GM18499 (cell line): ENCODE results near the gene TSHZ2.
"Not testable (repeated sequence)": the region's sequence is repeated elsewhere in the genome, so short reads cannot be mapped to it uniquely, and the experiment has no call there.

Source experiments
- ATAC-seq: cut with Tn5 transposase; IDR thresholded peaks from one replicate; pipeline ENCODE4 v1.9.1; 2021; ENCODE audit warnings: moderate number of reproducible peaks; ENCODE audit not compliant: insufficient read depth, unreplicated experiment

Gene TSHZ2

GRCh38 chr20:52958211-52958610 is 13.9 kb upstream of the TSHZ2 start:
- ATAC-seq: no peak

GRCh38 chr20:52959125-52959524 is 13.0 kb upstream of the TSHZ2 start:
- no peak for ATAC-seq

GRCh38 chr20:52962183-52962582 is 10.0 kb upstream of the TSHZ2 start:
- ATAC-seq: no peak

GRCh38 chr20:52963131-52963530 is 9.0 kb upstream of the TSHZ2 start:
- no peak for ATAC-seq

GRCh38 chr20:52964131-52964530 is 8.0 kb upstream of the TSHZ2 start:
- ATAC-seq: no peak

GRCh38 chr20:52965380-52965779 is 6.8 kb upstream of the TSHZ2 start:
- no peak for ATAC-seq

GRCh38 chr20:52965819-52966218 is 6.3 kb upstream of the TSHZ2 start:
- no peak for ATAC-seq

GRCh38 chr20:52966543-52966942 is 5.6 kb upstream of the TSHZ2 start:
- ATAC-seq: not testable (repeated sequence)

- no peak for ATAC-seq
These were observed 514 bp upstream of the TSHZ2 start for GRCh38 chr20:52971498-52972189.

GRCh38 chr20:52972965-52973819 is 1.0 kb downstream of the TSHZ2 start:
- no peak for ATAC-seq

GRCh38 chr20:52974179-52974594 is 2.0 kb downstream of the TSHZ2 start:
- ATAC-seq: no peak

- ATAC-seq: no peak
These were observed 3.0 kb downstream of the TSHZ2 start for GRCh38 chr20:52975029-52975732.

GRCh38 chr20:52975803-52976531 is 3.8 kb downstream of the TSHZ2 start:
- ATAC-seq: no peak

- ATAC-seq: no peak
These were observed 6.7 kb downstream of the TSHZ2 start for GRCh38 chr20:52978851-52979250.

GRCh38 chr20:52981051-52981450 is 8.9 kb downstream of the TSHZ2 start:
- no peak for ATAC-seq

GRCh38 chr20:52983726-52984450 is 11.7 kb downstream of the TSHZ2 start:
- no peak for ATAC-seq

GRCh38 chr20:52984451-52984810 is 12.3 kb downstream of the TSHZ2 start:
- no peak for ATAC-seq

- ATAC-seq: no peak
These were observed 13.5 kb downstream of the TSHZ2 start for GRCh38 chr20:52985687-52986086.

- no peak for ATAC-seq
These were observed 15.1 kb downstream of the TSHZ2 start for GRCh38 chr20:52987295-52987694.

GRCh38 chr20:52991830-52992229 is 19.7 kb downstream of the TSHZ2 start:
- no peak for ATAC-seq
